K562 (cell line): ENCODE data around the gene TLE6. TPM values are rescaled to one million over a fixed set of nuclear protein-coding genes. Genes with fewer than 3 reads are reported as not detected.

Experiments
- ADNP ChIP-seq: fragments of 200-800 bp; sonication (Bioruptor generic); IDR thresholded peaks from 2 replicates; pipeline ENCODE4 v1.6.1; 2016; ENCODE audit warnings: missing genetic modification characterization, missing compliant biosample characterization
- TAF1 ChIP-seq: IDR thresholded peaks from 2 replicates; pipeline ENCODE4 v1.6.1; 2011; ENCODE audit warnings: mild to moderate bottlenecking, low read length, moderate library complexity; ENCODE audit not compliant: insufficient read depth, control insufficient read depth, severe bottlenecking; ENCODE audit errors: extremely low read depth
- ZNF263 ChIP-seq: sonication (generic); formaldehyde crosslinking; IDR thresholded peaks from 2 replicates; pipeline ENCODE4 v1.8.0; 2022; ENCODE audit warnings: mild to moderate bottlenecking, missing genetic modification reagents, borderline replicate concordance
- ZNF384 ChIP-seq: IDR thresholded peaks from 2 replicates; pipeline ENCODE4 v1.6.1; 2012; ENCODE audit warnings: low read depth, low read length, improper control_type of control experiment
- polyA plus RNA-seq, 8 experiments: library from polyadenylated mRNA; depleted of rRNA in 4 of 8; stranded (reverse) in 5 of 8; unstranded in 3 of 8; fragments of >200 nt; fragmentation: Nextera tagmentation in 2 of 8; fragmentation: Illumina TruSeq in 1 of 8; extraction: Ambion mirVana in 2 of 8; extraction: Trizol in 1 of 8; gene quantifications; 2 replicates each; pipeline versions ENCODE4 v1.2.1 to v1.2.3, GENCODE V29; 2011 to 2014; ENCODE audit warnings: inconsistent platforms in 1 of 8, missing spikeins in 1 of 8
- total RNA-seq, 7 experiments: library from RNA; depleted of rRNA in 6 of 7; stranded (reverse); fragments of >200 nt in 6 of 7; fragmentation: Illumina TruSeq in 2 of 7; extraction: Trizol in 2 of 7; gene quantifications; 2 replicates each; pipeline versions ENCODE4 v1.2.1 to v1.2.3, GENCODE V29; 2011 to 2021; ENCODE audit warnings: low replicate concordance in 1 of 7
- TF ChIP-seq, protein P1 (sequence below), 2 experiments: fragments of 450-650 bp; formaldehyde crosslinking in 1 of 2; IDR thresholded peaks; 2 replicates each; pipeline versions ENCODE4 v1.4.0 to v1.6.1; 2014 to 2020; ENCODE audit warnings: mild to moderate bottlenecking in 2 of 2, borderline replicate concordance in 1 of 2, low read depth in 1 of 2

TLE6 gene
- total and polyA plus RNA-seq, 9 of the 15 experiments (the other 6 are each of a cell fraction or from before 2014, with no cell fraction given): 1.1 to 6.1 (median 2.5) TPM

DNA sequence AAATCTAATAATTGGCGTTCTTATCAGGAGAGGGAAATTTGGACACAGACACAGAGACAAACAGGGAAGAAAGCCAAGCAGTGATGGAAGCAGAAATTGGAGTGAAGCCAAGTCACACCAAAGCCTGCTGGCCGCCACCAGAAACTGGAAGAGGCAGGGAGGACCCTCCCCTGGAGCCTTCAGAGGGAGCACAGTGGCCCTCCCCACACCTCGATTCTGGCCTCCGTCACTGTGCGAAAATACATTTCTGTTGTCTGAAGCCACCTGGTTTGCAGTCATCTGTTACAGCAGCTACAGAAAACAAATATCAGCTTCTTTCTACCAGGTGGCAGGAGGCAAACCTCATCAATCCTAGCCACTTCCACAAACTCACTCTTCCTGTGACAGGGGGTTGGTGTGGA, 8.3 kb upstream of the TLE6 start (continued):
- TF ChIP-seq TAF1 (no peak), ZNF384 (no peak), ADNP (tag) (no peak), ZNF263 (CRISPR knock-in tag) (peak; percentile 87)
- TF ChIP-seq, protein P1, sequence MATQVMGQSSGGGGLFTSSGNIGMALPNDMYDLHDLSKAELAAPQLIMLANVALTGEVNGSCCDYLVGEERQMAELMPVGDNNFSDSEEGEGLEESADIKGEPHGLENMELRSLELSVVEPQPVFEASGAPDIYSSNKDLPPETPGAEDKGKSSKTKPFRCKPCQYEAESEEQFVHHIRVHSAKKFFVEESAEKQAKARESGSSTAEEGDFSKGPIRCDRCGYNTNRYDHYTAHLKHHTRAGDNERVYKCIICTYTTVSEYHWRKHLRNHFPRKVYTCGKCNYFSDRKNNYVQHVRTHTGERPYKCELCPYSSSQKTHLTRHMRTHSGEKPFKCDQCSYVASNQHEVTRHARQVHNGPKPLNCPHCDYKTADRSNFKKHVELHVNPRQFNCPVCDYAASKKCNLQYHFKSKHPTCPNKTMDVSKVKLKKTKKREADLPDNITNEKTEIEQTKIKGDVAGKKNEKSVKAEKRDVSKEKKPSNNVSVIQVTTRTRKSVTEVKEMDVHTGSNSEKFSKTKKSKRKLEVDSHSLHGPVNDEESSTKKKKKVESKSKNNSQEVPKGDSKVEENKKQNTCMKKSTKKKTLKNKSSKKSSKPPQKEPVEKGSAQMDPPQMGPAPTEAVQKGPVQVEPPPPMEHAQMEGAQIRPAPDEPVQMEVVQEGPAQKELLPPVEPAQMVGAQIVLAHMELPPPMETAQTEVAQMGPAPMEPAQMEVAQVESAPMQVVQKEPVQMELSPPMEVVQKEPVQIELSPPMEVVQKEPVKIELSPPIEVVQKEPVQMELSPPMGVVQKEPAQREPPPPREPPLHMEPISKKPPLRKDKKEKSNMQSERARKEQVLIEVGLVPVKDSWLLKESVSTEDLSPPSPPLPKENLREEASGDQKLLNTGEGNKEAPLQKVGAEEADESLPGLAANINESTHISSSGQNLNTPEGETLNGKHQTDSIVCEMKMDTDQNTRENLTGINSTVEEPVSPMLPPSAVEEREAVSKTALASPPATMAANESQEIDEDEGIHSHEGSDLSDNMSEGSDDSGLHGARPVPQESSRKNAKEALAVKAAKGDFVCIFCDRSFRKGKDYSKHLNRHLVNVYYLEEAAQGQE (IDR thresholded peaks at IDR 0.05; ENCODE audit: borderline replicate concordance): 0 out of 2 replicates have a peak, but pooled peaks have one; percentile 9
- TF ChIP-seq, protein P1 (CRISPR knock-in tag; IDR thresholded peaks at IDR 0.05; ENCODE audit: low read depth): no peak
